CD14-positive monocyte (primary cell): ENCODE results near the gene KAZN. TPM values are rescaled to one million over a fixed set of nuclear protein-coding genes. Genes with fewer than 3 reads are reported as not detected.

ENCODE experiments used
- DNase-seq, 3 donors: peaks; one replicate each; pipeline ENCODE4 v3.0.0-alpha.2; 2011 to 2022
- H2AFZ ChIP-seq: 2 replicates; pipeline ENCODE4 v1.6.0; 2012; ENCODE audit warnings: mild to moderate bottlenecking, low read depth, low read length, inconsistent platforms; ENCODE audit not compliant: insufficient read depth, poor library complexity, severe bottlenecking
- H3K27ac ChIP-seq, 2 donors: 1 replicate in 1 of 2; 2 replicates in 1 of 2; pipeline ENCODE4 v1.5.1; 2012 to 2013; ENCODE audit warnings: low read length in 2 of 2, control low read depth in 1 of 2, inconsistent platforms in 1 of 2, low read depth in 1 of 2, mild to moderate bottlenecking in 1 of 2
- H3K27me3 ChIP-seq, 2 donors: one replicate each; pipeline versions ENCODE4 v1.6.0 to v1.6.1; 2011 to 2013; ENCODE audit warnings: low read length in 2 of 2; ENCODE audit not compliant: control insufficient read depth in 2 of 2, insufficient read depth in 2 of 2
- H3K36me3 ChIP-seq, 2 donors: replicated peaks in 1 of 2; 1 replicate in 1 of 2; 2 replicates in 1 of 2; pipeline versions ENCODE4 v1.5.1 to v1.6.1; 2012 to 2013; ENCODE audit warnings: low read length in 2 of 2, control low read depth in 1 of 2, inconsistent platforms in 1 of 2, mild to moderate bottlenecking in 1 of 2; ENCODE audit not compliant: insufficient read depth in 2 of 2, control insufficient read depth in 1 of 2
- H3K4me1 ChIP-seq, 2 donors: 1 replicate in 1 of 2; 2 replicates in 1 of 2; pipeline versions ENCODE4 v1.5.1 to v1.6.1; 2012 to 2013; ENCODE audit warnings: low read length in 2 of 2, control low read depth in 1 of 2, inconsistent platforms in 1 of 2, mild to moderate bottlenecking in 1 of 2, moderate library complexity in 1 of 2; ENCODE audit not compliant: insufficient read depth in 2 of 2, control insufficient read depth in 1 of 2
- H3K4me2 ChIP-seq: replicated peaks from 2 replicates; pipeline ENCODE3; 2012; ENCODE audit warnings: low read length, moderate library complexity, mild to moderate bottlenecking; ENCODE audit not compliant: poor library complexity, severe bottlenecking; ENCODE audit errors: extremely low read depth
- H3K4me3 ChIP-seq, 3 experiments: fragments of 200-600 bp in 1 of 3; sonication (generic) in 1 of 3; replicated peaks in 1 of 3; 1 replicate in 2 of 3; 2 replicates in 1 of 3; pipeline ENCODE4 v1.5.1; 2011 to 2013; ENCODE audit warnings: low read length in 3 of 3, mild to moderate bottlenecking in 3 of 3, control low read depth in 2 of 3, low read depth in 2 of 3, inconsistent platforms in 1 of 3, moderate library complexity in 1 of 3
- H3K79me2 ChIP-seq: 2 replicates; pipeline ENCODE4 v1.6.0; 2012; ENCODE audit warnings: mild to moderate bottlenecking, control low read depth, inconsistent platforms, low read length, moderate library complexity; ENCODE audit not compliant: insufficient read depth
- H3K9ac ChIP-seq: 2 replicates; pipeline ENCODE4 v1.6.0; 2017; ENCODE audit warnings: low read length, mild to moderate bottlenecking; ENCODE audit not compliant: insufficient read depth, poor library complexity, severe bottlenecking
- H3K9me3 ChIP-seq, 2 donors: replicated peaks in 1 of 2; 1 replicate in 1 of 2; 2 replicates in 1 of 2; pipeline versions ENCODE4 v1.5.1 to v1.6.1; 2012 to 2013; ENCODE audit warnings: low read length in 2 of 2, control low read depth in 1 of 2; ENCODE audit not compliant: control insufficient read depth in 1 of 2, insufficient read depth in 1 of 2
- H4K20me1 ChIP-seq: 2 replicates; pipeline ENCODE4 v1.6.0; 2012; ENCODE audit warnings: mild to moderate bottlenecking, low read length, control low read depth, moderate library complexity; ENCODE audit not compliant: insufficient read depth
- H3K27ac Mint-ChIP-seq, 7 donors: one replicate each; pipeline ENCODE4 v1.8.0; 2020; ENCODE audit warnings: mild to moderate bottlenecking in 7 of 7, mixed read lengths in 7 of 7, moderate library complexity in 6 of 7, inconsistent platforms in 2 of 7
- H3K27me3 Mint-ChIP-seq, 3 donors: one replicate each; pipeline ENCODE4 v1.8.0; 2021 to 2022; ENCODE audit warnings: low read depth in 3 of 3, mild to moderate bottlenecking in 3 of 3, mixed read lengths in 3 of 3, moderate library complexity in 3 of 3, inconsistent platforms in 1 of 3
- H3K36me3 Mint-ChIP-seq, 2 donors: one replicate each; pipeline ENCODE4 v1.8.0; 2020; ENCODE audit warnings: mixed read lengths in 2 of 2, inconsistent platforms in 1 of 2, mild to moderate bottlenecking in 1 of 2
- H3K4me1 Mint-ChIP-seq: one replicate; pipeline ENCODE4 v1.8.0; 2020; ENCODE audit warnings: mild to moderate bottlenecking, mixed read lengths
- H3K4me3 Mint-ChIP-seq, 2 donors: one replicate each; pipeline ENCODE4 v1.8.0; 2020; ENCODE audit warnings: mild to moderate bottlenecking in 2 of 2, mixed read lengths in 2 of 2, moderate library complexity in 1 of 2
- H3K9me3 Mint-ChIP-seq, 7 donors: one replicate each; pipeline ENCODE4 v1.8.0; 2020 to 2022; ENCODE audit warnings: mixed read lengths in 7 of 7, mild to moderate bottlenecking in 6 of 7, moderate library complexity in 6 of 7, inconsistent platforms in 2 of 7
- WGBS: methylation state at CpG from one replicate; pipeline ENCODE4 v1.1.5; 2013; ENCODE audit warnings: missing lambda C conversion rate; ENCODE audit not compliant: insufficient coverage; 5-methylcytosine and 5-hydroxymethylcytosine counted together
- intact Hi-C, 2 donors: fragments of 100-400 bp; cut with micrococcal nuclease; formaldehyde crosslinking; loops; one replicate each; pipeline versions ENCODE4 v1.15.0 to v1.15.1; 2023
- polyA plus RNA-seq, 3 donors: library from polyadenylated mRNA; depleted of rRNA in 1 of 3; unstranded in 2 of 3; stranded (reverse) in 1 of 3; fragments of 300-500 nt in 2 of 3; fragments of >200 nt in 1 of 3; fragmentation: Illumina TruSeq in 2 of 3; gene quantifications; 1 replicate in 2 of 3; 2 replicates in 1 of 3; pipeline ENCODE4 v1.2.3, GENCODE V29; 2012 to 2021
- TF ChIP-seq, protein P1 (sequence below): fragments of 200-600 bp; IDR thresholded peaks from one replicate; pipeline ENCODE4 v1.8.0; 2022; ENCODE audit warnings: antibody characterized with exemption, mild to moderate bottlenecking

The KAZN gene
- polyA plus RNA-seq, 3 donors, result not detected

DNA sequence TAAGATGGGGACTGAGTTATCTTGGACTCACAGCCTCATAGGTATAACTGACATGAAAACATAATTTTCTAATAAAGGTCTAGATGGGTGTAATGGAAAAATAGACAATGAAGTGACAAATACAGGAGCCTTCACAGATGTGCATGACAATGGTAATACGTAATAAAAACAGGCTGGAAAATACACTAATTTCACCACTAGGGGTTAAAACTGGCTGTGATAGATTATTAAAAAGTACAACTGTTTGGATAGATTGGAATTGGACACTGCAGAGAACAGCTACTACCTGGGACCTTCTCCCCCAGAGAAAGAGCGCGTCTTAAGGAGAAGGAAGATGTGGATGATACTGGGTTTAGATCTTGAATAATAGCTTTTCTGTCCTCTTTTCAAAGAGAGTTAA is 9.8 kb downstream of the KAZN start:
- H2AFZ ChIP-seq, result no peak overlapping the region
- H3K9me3 ChIP-seq, result no peaks in the 10 kb centered on the region
- no peak overlapping the region for H3K4me2 ChIP-seq
- intact Hi-C loops, result no loop called here
- Mint-ChIP-seq H3K36me3 (no peaks in the 10 kb centered on the region), H3K4me3 (no peak overlapping the region), H3K27ac (no peak overlapping the region), H3K9me3 (no peaks in the 10 kb centered on the region), H3K4me1 (peaks cover 3% of the 10 kb centered on the region), H3K27me3 (peaks cover 5 to 7% (median 5%) of the 10 kb centered on the region in 3 donors)
- H4K20me1 ChIP-seq, result no peaks in the 10 kb centered on the region
- no peak overlapping the region for H3K9ac ChIP-seq
- TF ChIP-seq, protein P1, sequence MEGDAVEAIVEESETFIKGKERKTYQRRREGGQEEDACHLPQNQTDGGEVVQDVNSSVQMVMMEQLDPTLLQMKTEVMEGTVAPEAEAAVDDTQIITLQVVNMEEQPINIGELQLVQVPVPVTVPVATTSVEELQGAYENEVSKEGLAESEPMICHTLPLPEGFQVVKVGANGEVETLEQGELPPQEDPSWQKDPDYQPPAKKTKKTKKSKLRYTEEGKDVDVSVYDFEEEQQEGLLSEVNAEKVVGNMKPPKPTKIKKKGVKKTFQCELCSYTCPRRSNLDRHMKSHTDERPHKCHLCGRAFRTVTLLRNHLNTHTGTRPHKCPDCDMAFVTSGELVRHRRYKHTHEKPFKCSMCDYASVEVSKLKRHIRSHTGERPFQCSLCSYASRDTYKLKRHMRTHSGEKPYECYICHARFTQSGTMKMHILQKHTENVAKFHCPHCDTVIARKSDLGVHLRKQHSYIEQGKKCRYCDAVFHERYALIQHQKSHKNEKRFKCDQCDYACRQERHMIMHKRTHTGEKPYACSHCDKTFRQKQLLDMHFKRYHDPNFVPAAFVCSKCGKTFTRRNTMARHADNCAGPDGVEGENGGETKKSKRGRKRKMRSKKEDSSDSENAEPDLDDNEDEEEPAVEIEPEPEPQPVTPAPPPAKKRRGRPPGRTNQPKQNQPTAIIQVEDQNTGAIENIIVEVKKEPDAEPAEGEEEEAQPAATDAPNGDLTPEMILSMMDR, result no peak
- no peaks in the 10 kb centered on the region for H3K79me2 ChIP-seq
- no peak for DNase-seq
- no peaks in the 10 kb centered on the region for H3K4me1 ChIP-seq
- peaks cover 4 to 5% of the 10 kb centered on the region in 2 donors for H3K27me3 ChIP-seq
- WGBS, result no CpG with 5 or more reads among the region's 3 CpGs
- no peak overlapping the region for H3K27ac ChIP-seq
- no peaks in the 10 kb centered on the region for H3K36me3 ChIP-seq
- no peak overlapping the region for H3K4me3 ChIP-seq

DNA sequence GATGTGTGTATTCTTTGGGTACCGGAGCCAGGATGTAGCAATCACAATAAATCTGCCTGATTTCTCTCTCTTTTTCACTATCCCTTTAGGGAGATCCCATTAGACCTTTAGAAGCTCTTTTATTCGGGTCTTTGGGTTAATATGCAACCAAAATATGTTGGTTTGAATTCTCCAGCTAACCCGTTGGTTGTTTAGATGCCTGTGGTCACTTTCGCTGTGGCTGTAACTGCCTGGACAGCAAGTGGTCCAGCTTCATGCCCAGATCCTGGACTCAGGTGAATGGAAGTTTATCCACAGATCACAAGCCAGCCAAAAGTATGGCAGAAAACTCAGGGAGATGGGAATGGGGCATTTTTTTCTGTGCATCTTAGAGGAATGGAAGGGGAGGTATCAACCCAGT is 12.3 kb downstream of the KAZN start:
- Histone ChIP-seq H3K27ac (no peak overlapping the region), H3K4me3 (no peak overlapping the region), H3K9me3 (no peaks in the 10 kb centered on the region), H4K20me1 (no peaks in the 10 kb centered on the region), H3K79me2 (no peaks in the 10 kb centered on the region), H3K4me1 (no peaks in the 10 kb centered on the region), H2AFZ (no peak overlapping the region), H3K4me2 (no peak overlapping the region), H3K27me3 (no peaks in the 10 kb centered on the region), H3K36me3 (no peaks in the 10 kb centered on the region), H3K9ac (no peak overlapping the region)
- TF ChIP-seq, protein P1, result no peak
- Mint-ChIP-seq H3K36me3 (no peaks in the 10 kb centered on the region), H3K4me1 (peaks cover 14% of the 10 kb centered on the region), H3K27me3 (peaks cover 3 to 5% (median 5%) of the 10 kb centered on the region in 3 donors), H3K27ac (no peak overlapping the region), H3K4me3 (no peak overlapping the region), H3K9me3 (no peaks in the 10 kb centered on the region)
- 89% methylated on average over 3 of the region's 4 CpGs for WGBS
- intact Hi-C loops, result no loop called here
- DNase-seq, result no peak
